ENCODE measurements around the gene PLEKHA3.
"Not testable (repeated sequence)": the region's sequence is repeated elsewhere in the genome, so short reads cannot be mapped to it uniquely, and the experiment has no call there.

Gene PLEKHA3

DNA sequence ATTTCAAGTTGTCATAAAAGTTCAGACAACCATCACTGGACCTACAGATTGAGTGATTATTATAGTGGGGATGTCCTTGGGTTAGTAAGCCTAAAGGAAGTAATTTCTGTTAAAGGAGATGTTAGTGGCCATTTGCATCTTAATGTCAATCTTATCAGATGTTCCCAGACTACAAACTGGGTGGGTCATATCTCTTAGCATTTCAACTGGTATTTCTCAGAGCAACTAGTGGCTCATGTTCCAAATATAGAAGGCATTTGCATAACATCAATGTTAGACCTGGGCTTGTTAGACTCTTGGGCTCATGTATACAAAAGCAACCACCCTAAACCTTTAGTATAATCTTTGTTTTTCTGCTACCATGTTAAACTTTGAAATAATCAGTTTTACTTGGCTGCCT is 17.9 kb downstream of the PLEKHA3 start:
- no peak overlapping the region for H3K4me3 ChIP-seq (ENCODE audit: low read length)
- no peak for TF ChIP-seq ZNF274 (IDR thresholded peaks at IDR 0.05; ENCODE audit: low read depth, low read length)

DNA sequence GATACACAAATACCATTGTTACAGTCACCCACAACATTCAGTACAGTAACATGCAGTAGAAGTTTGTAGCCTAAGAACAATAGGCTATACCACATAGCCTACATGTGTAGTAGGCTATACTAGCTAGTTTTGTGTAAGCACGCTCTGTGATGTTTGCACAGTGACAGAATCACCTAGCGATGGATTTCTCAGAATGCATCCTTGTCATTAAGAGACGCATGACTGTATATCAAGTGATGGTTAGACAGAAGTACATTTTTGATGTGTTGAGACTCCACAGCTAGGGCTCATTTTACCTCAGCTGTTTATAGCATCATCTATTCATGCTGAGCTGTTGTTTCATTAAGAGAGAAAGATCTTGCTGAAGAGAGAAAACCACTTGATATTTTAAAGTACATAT is 19.4 kb downstream of the PLEKHA3 start:
- no peak for TF ChIP-seq ZNF274 (IDR thresholded peaks at IDR 0.05; ENCODE audit: low read depth, low read length)
- no peak overlapping the region for H3K4me3 ChIP-seq (ENCODE audit: low read length)

GRCh38 chr2:178502751-178503150 is 22.5 kb downstream of the PLEKHA3 start:
- H3K4me3 ChIP-seq (ENCODE audit: low read length) = no peak overlapping the region
- TF ChIP-seq ZNF274 (IDR thresholded peaks at IDR 0.05; ENCODE audit: low read depth, low read length) = no peak

- no peak for TF ChIP-seq ZNF274 (IDR thresholded peaks at IDR 0.05; ENCODE audit: low read depth, low read length)
- H3K4me3 ChIP-seq (ENCODE audit: low read length) = no peak overlapping the region
Measured at GRCh38 chr2:178506101-178506500, 25.8 kb downstream of the PLEKHA3 start.

DNA sequence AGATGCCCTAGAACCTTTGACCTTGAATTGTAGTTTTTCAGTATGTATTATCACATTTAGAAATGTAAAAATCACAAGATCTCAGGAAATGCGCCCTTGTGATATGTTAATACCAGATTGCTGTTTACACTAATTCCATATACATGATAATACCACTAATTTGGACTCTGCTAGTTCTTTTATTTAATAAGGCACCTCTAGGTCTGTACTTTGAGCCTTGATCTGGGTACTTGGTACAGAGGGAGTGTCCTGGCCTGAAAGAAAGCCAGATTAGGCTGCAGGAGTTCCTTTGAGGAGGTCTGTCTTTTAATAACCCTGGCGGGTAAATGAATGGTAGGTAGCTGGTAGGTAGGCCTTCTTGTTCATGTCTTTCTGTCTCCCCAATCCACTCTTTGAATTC is 26.3 kb downstream of the PLEKHA3 start:
- no peak for TF ChIP-seq ZNF274 (IDR thresholded peaks at IDR 0.05; ENCODE audit: low read depth, low read length)
- no peak overlapping the region for H3K4me3 ChIP-seq (ENCODE audit: low read length)

DNA sequence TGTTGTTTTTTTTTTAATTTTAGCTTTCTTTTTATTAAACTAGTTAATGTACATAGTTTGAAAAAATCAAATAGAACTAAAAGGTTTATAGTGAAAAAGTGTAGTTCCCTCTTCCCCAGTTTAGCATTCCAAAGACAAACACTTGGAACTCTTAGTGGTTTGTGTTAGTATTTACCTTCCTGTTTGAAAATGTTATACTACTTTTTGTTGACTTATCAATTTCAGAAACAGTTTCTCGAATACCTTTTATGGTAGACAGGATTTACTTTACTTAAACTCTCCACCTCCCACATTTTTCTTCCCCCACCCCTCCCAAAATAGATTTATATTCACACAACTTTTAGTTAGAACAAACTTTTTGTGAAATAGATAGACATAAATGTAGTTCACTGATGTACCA is 26.7 kb downstream of the PLEKHA3 start:
- H3K4me3 ChIP-seq (ENCODE audit: low read length) = no peak overlapping the region
- TF ChIP-seq ZNF274 (IDR thresholded peaks at IDR 0.05; ENCODE audit: low read depth, low read length) = no peak

GRCh38 chr2:178508646-178509045 is 28.4 kb downstream of the PLEKHA3 start:
- TF ChIP-seq ZNF274 (IDR thresholded peaks at IDR 0.05; ENCODE audit: low read depth, low read length) = no peak
- H3K4me3 ChIP-seq (ENCODE audit: low read length) = no peak overlapping the region

GRCh38 chr2:178510384-178510783 is 30.1 kb downstream of the PLEKHA3 start:
- no peak for TF ChIP-seq ZNF274 (IDR thresholded peaks at IDR 0.05; ENCODE audit: low read depth, low read length)
- H3K4me3 ChIP-seq (ENCODE audit: low read length) = no peak overlapping the region

GRCh38 chr2:178512484-178512883 is 32.2 kb downstream of the PLEKHA3 start:
- no peak overlapping the region for H3K4me3 ChIP-seq (ENCODE audit: low read length)
- no peak for TF ChIP-seq ZNF274 (IDR thresholded peaks at IDR 0.05; ENCODE audit: low read depth, low read length)

DNA sequence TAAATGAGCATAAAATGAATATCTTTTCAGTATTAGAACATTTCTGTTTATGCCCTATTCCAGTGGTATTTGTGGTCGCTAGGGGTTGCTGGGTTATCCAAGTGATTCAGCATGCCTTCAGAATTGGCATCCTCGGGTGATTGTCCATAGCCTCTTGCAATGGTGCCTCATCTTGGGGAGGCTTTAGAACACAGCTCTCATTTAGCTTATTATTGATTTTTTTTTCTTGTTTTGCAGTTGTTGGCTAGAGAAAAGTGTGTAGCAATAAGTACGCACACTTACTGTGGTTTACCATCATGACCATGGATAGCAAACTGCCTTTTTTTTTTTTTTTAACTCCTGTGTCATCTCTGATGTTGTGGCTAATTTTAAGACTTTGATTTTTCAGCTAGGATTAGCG is 33.6 kb downstream of the PLEKHA3 start:
- TF ChIP-seq ZNF274 (IDR thresholded peaks at IDR 0.05; ENCODE audit: low read depth, low read length) = no peak
- no peak overlapping the region for H3K4me3 ChIP-seq (ENCODE audit: low read length)

GRCh38 chr2:178514664-178515063 is 34.4 kb downstream of the PLEKHA3 start:
- no peak for TF ChIP-seq ZNF274 (IDR thresholded peaks at IDR 0.05; ENCODE audit: low read depth, low read length)
- no peak overlapping the region for H3K4me3 ChIP-seq (ENCODE audit: low read length)

DNA sequence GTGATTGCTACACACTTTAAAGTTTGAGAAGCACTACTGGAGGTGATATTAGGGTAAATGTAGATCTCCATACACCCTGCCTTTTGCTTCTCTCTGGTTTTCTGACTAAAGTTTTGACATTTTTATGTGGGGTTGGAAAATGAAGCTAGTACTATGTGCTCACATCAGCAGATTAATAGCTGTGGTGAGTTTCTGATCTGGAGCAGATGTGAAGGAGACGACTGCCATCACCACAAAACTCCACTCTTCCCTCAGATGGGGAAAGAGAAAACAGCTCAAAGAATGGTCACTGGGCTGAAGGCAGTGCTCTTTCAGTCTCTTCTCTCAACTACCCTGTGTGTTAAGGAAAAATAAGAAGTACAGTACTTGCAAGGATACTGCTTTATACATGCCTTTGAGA is 37.2 kb downstream of the PLEKHA3 start:
- H3K4me3 ChIP-seq (ENCODE audit: low read length) = no peak overlapping the region
- no peak for TF ChIP-seq ZNF274 (IDR thresholded peaks at IDR 0.05; ENCODE audit: low read depth, low read length)

GRCh38 chr2:178521304-178522150 is 41.3 kb downstream of the PLEKHA3 start:
- TF ChIP-seq ZNF274 (IDR thresholded peaks at IDR 0.05; ENCODE audit: low read depth, low read length) = no peak
- no peak overlapping the region for H3K4me3 ChIP-seq (ENCODE audit: low read length)

- no peak for TF ChIP-seq ZNF274 (IDR thresholded peaks at IDR 0.05; ENCODE audit: low read depth, low read length)
- H3K4me3 ChIP-seq (ENCODE audit: low read length) = peak overlapping the region; percentile 91
Measured at GRCh38 chr2:178522950-178523595, 42.8 kb downstream of the PLEKHA3 start.

- peak overlapping the region; percentile 91 for H3K4me3 ChIP-seq (ENCODE audit: low read length)
- TF ChIP-seq ZNF274 (IDR thresholded peaks at IDR 0.05; ENCODE audit: low read depth, low read length) = no peak
Measured at GRCh38 chr2:178523596-178524134, 43.4 kb downstream of the PLEKHA3 start.

GRCh38 chr2:178525010-178525409 is 44.8 kb downstream of the PLEKHA3 start:
- not testable (repeated sequence) for H3K4me3 ChIP-seq (ENCODE audit: low read length)

GRCh38 chr2:178525460-178525859 is 45.2 kb downstream of the PLEKHA3 start:
- not testable (repeated sequence) for H3K4me3 ChIP-seq (ENCODE audit: low read length)
